ENCODE measurements around the gene THSD7B.

GRCh38 chr2:136818839-136819238, 53.5 kb downstream of the THSD7B start:
- TF ChIP-seq CTCF (conservative IDR thresholded peaks at IDR 0.05; ENCODE audit: low read length) (no peak), EZH2phosphoT487 (IDR thresholded peaks at IDR 0.05; ENCODE audit: borderline replicate concordance) (no peak)

Measured in Loucy (cell line).